SIG-M5 (cell line): ENCODE results near the gene MICB.

Experiments
- DNase-seq: peaks from one replicate; lab custom pipeline; 2025; lab: John Stamatoyannopoulos, UW

MICB gene

DNA sequence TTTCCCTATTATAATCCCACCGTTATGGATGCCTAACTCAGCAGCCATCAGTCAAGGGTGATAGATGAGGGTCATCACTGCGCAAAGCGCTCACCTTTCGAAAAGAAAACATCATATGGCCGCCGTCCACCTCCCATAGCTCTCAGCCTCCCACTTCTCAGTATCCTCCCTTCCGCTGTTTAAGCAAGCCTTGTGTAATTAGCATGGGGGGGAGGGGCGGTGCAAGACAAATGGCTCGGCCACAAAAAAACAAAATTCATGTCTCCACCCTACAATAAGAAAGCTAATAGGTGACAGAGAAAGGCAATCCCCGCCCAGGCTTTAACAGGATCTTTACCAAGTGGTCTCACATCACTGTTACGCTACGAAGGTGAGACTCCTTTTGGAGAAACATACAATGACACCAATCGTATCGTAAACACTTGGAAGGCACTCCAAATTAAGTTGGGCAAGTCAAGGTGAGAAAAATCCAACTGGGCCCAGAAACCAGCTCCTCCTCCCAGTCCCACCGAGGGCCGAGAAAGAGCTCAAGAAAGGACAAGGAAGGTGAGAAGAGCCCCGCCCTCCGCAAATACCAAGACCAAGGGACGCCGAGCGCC lies 43.2 kb downstream of the MICB start:
- no peak for DNase-seq

DNA sequence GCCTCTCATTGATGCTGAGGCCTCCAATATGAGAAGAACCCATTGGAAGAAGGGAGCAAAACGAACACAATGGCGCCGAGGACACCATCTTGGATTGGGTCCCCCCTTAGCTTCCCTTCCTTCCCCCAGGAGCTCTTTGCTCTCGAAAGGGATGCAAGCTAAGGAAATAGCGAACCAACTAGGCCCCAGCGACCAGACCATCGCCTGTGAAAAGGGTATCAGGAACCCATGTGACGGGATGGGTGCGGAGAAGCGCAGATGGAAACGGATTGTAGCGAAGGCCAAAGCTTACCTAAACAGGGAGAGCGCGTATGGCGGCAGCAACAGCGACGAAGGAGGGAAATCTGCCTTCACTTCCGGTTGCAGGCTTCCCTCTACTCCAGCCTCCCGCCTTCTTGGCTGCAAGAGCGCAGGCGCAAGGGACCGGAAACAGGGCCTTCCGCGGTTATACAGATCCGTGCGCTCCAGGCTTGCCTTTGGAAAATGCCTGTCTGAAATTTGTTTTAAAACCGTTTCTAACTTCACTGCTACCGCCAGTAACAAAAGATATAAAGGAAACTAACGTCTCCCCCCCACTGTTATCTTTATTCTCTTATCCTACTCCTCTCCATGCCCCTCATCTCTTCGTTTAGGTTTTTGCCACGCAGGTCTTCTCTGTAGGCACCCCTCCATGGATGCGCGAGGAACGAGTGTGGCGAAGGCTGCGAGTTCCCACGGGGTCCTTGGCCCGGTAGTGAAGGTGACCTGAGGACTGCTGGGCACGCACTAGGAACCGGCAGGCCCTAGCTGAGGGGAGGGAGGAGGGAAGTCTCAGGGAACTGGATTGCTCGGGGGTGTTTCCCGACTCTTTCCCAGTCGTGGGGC lies 43.9 kb downstream of the MICB start, which contains the start of gene DDX39B:
TSS of gene DDX39B (minus strand) at position 346 of the 864 bp plus-strand sequence. CDS start 1,471 bp downstream, outside the sequence.
- DNase-seq, result peak; percentile 78

DNA sequence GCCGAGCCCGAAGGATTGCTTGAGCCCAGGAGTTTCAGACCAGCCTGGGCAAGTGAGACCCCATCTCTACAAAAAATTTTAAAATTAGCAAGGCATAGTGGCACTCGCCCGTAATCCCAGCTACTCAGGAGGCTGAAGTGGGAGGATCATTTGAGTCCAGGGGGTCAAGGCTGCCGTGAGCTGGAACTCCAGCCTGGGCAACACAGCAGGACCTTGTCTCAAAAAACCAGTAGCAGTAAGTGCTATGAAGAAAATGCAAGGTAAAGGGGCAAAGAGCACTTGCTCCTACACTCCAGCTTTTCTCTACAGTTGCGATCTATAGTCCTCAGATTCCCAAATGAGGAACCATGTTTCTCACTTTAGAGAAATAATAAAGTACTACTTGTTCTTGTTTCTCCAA lies 45.7 kb downstream of the MICB start:
- no peak for DNase-seq

DNA sequence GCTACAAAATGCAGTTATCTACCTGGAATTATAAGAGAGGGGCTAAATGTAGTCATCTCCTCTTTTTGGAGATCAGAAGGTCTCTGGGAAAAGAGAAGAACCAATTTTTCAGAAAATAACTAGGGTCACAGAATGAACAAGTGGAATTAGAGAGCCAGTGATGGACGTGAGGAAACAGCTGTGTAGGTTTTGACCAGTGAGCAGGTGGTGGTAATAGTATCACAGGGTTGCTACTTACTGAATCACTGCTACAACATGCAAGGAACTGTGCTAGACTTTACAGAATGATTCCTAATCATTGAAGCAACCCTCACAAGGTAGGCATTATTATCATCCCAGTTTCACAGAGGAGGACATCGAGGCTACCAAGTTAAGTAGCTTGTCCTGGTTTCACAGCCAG lies 46.7 kb downstream of the MICB start:
- no peak for DNase-seq

DNA sequence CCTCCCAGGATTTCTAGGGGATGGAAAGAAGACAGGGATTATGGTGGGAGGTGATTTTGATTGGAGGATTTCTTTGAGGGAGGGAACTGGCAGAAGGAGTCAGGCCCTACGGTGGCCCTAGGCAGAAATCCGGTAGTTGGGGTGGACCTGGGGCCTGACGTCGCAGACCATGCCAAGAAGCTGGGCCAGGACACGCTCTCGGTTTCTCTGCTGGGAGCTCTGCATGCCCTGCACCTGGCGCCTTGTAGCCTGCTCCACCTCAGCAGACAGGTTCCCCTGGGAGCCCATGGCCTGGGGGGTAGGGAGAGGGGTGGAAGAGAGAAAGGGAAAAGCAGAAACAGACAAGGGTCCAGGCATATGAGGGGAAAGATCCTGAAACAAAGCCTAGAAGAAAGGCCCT lies 47.3 kb downstream of the MICB start:
- no peak for DNase-seq

DNA sequence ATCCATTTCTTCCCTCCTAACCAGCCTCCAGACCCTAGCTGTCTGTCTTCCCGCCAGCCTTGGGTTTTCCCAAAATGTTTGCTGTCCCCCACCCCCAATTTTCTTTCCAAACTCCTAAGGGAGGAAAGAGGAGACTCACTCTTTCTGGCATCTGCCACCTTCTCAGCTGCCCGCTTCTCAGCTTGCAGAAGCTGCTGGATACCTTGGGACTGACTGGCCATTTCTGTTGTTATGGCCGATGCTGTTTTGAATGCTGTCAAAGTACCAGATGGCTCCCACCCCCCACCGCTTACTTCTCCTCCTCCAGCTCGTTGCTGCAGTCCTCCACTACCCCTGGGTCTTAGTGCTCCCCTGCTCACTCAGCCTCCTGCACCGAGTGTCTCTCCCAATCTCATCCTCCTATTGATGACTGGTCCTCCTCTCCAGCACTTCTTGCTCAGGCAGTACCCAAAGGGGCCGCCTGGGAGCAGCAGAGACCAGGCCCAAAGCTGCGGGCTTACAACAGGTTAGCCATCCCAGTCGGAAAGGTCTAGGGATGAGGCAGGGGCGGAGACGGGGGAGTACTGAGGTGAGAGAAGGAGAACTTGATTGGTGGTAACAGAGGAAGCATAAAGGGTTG lies 48.5 kb downstream of the MICB start, which contains the start of gene ATP6V1G2:
TSS of gene ATP6V1G2 (minus strand) at position 270 of the 619 bp plus-strand sequence. CDS start at position 221, 49 bp downstream.
- DNase-seq, result peak; percentile 49

DNA sequence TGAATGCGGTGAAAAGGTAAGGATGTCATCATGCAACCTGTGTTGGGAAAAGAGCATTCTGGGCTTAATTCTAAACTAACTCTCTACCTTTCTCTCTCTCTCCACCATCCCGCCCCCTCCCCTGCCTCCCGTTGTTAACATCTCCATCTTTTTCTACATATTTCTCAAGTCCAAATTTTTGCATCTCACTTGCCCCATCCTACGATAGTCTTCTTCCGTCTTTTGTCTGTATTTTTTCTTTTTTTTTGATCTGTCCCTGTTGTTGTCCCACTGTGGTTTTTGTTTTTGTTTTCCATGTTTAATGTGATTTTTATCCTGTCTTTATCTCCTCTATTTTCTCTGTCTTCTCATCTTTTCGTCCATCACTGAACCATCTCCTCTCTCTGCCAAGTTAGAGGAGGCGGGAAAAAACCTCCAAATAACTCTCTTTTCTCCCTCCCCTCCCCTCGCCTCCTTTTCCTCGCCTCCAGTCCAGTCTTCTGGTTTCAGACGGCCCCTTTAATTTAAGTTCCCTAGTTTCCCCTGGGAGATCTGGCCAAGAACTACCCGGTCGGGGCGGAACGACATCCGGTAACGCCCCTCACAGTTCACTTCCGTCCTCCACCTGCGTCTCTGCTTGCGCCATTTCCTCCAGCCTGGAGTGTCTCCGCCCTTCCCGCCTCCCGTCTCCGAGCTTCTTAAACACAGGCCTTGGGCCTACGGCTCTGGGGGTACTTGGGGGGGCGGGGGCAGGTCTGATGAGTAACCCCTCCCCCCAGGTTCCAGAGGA lies 49.2 kb downstream of the MICB start, which contains the start of gene NFKBIL1:
TSS of gene NFKBIL1 (plus strand) at position 651 of the 769 bp plus-strand sequence. CDS start at position 738, 87 bp downstream.
- peak; percentile 95 for DNase-seq

DNA sequence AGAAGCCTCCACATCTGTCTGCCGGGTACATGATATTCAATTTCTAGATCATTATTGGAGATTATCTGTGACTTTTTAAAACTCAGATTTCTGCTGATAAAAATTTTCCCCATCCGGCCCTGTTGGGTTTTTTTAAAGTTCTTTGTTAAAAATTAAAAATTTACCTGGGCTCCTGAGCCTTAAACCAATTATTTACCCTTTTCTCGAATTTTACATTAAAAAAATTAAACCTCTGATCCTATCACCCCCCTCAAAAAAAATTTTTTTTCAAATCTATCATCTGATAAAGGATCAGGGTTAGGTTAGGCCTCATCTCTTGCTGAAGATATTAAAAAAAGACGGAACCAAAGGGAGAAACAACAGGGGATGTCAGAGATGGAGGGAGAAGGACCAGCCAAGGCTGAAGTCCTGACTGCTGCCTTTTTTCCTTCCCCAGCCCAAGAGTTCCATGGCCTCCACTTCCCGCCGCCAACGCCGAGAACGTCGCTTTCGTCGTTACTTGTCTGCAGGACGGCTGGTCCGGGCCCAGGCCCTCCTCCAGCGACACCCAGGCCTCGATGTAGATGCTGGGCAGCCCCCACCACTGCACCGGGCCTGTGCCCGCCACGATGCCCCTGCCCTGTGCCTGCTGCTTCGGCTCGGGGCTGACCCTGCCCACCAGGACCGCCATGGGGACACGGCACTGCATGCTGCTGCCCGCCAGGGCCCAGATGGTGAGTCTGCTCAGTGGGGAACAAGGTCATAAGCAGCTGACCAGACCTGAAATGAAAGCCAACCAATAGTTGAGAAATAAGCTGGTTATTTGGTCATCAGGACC lies 50.0 kb downstream of the MICB start:
- DNase-seq, result no peak

DNA sequence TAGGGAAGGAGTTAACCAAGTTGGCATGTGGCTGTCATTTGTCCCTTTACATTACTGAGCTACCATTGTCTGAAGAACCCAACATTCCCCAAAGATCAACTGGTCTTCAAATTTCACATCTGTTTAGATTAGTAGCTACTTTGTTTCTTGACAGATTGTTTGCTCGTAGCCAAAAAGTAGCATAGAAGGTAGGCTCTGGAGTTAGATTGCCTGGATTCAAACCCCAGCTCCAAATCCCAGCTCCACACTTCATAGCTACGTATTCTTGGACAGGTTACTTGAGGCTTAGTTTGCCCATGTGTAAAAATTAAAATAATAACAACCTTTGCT lies 50.6 kb downstream of the MICB start:
- no peak for DNase-seq

DNA sequence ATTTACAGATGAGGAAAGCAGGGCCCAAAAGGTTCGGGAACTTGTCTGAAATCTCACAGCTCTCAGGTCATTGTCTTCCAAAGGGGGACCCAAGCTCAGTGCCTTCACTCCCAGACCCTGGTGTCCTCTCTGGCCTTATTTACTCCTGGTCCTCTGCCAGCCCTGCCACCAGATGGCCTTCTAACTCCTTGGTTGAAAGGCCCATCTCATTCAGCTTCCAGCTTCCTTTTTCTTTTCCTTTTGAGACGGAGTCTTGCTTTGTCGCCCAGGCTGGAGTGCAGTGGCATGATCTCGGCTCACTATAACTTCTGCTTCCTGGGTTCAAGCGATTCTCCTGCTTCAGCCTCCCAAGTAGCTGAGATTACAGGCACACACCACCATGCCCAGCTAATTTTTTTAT lies 53.4 kb downstream of the MICB start:
- DNase-seq, result peak; percentile 48

DNA sequence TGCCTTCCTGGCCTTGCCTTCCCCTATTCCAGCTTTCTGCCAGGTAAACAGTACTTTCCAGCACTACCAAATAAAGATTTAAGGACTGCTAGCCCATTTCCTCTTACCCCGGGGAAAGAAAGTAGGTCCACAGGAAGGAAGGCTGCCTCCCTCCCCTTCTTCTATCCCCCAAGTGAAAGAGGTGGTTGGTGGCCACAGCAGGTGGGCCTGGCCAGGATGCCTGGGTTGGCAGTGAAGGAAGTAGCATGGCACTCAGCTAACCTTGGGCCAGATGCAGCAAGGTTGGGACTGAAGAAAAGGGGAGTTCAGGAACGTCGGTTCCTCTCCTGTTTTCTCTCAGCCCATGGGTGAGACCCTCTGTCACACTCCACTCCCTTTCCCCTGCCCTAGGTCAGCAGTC lies 58.4 kb downstream of the MICB start:
- no peak for DNase-seq

DNA sequence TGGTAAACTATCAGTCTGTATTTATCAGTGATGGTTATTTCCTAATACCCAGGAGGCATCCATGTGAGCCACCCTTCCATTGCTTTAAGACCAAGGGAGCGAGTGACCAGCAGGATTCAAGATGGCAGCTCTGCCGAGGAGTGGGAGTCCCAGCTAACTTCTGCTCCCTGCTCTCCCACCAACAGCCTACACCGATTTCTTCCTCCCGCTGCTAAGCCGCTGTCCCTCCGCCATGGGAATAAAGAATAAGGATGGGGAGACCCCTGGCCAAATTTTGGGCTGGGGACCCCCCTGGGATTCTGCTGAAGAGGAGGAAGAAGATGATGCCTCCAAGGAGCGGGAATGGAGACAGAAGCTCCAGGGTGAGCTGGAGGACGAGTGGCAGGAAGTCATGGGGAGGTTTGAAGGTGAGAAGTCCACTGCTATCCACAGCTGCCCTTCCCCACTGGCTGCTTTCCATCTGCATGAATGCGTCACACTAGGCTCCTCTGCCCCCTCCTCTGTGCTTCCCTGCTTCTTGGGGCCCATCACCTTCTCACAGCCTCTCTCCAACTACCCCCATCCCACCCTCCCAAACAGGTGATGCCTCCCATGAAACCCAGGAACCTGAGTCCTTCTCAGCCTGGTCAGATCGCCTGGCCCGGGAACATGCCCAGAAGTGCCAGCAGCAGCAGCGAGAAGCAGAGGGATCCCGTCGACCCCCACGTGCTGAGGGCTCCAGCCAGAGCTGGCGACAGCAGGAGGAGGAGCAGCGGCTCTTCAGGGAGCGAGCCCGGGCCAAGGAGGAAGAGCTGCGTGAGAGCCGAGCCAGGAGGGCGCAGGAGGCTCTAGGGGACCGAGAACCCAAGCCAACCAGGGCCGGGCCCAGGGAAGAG lies 59.7 kb downstream of the MICB start:
- no peak for DNase-seq

DNA sequence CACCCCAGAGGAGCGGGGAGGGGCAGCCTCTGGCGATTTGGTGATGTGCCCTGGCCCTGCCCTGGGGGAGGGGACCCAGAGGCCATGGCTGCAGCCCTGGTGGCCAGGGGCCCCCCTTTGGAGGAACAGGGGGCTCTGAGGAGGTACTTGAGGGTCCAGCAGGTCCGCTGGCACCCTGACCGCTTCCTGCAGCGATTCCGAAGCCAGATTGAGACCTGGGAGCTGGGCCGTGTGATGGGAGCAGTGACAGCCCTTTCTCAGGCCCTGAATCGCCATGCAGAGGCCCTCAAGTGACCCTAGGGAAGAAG lies 60.3 kb downstream of the MICB start:
- no peak for DNase-seq

DNA sequence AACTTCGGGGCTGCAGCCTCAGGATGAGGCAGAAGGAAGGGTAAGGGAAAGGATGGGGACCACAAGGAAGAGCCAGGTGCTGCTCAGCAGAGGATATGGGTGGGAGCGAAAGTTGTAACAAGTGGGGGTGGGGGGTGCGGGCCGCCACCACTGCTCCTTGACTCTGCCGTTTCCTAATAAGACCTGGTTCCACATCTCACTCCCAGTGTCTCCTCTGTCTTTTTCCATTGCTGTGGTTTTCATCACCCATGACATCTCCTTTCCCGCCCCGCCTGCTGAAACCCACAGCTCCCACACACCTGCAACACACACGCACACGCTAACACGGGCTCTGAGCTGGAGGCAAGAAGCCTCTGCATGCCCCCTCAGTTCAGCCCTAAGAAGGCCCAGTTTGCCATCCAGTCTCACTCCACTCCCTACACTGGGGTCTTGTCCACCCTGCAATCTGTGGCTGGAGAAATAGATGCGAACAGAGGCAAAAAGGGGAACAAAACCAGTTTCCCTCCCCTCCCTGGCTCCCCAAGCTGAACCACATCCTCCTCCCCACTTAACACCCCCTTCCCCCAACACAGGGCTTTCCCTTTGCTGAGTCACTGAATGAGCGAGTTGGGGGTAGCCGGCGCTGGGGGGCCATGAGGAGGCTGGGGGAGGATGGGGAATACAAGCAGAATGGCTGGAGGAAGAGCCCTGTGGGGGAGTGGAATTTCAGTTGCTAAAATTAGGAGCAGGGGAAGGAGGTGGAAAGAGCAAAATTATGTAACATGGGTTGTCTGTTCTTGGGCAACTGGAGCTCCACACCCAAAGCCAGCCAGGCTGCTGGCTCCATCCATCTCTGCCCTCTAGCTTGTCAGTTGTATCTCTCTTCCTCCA lies 60.9 kb downstream of the MICB start:
- peak; percentile 97 for DNase-seq

DNA sequence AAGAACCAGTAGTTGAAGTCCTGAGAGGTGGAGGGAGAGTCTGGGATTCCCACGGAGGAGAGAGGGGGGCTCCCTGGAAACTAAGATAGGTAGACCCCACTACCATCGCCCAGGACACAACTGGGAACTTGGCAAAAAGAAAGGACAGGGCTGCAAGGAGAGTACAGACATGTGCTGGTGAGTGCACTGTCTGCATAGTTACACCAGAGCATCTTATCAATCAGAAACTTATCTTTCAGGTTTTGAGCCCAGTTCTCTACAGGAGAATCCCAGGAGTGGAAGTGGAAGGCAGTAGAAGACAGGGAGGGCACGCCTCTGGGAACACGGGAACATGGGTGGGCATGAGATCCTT lies 61.6 kb downstream of the MICB start:
- no peak for DNase-seq

DNA sequence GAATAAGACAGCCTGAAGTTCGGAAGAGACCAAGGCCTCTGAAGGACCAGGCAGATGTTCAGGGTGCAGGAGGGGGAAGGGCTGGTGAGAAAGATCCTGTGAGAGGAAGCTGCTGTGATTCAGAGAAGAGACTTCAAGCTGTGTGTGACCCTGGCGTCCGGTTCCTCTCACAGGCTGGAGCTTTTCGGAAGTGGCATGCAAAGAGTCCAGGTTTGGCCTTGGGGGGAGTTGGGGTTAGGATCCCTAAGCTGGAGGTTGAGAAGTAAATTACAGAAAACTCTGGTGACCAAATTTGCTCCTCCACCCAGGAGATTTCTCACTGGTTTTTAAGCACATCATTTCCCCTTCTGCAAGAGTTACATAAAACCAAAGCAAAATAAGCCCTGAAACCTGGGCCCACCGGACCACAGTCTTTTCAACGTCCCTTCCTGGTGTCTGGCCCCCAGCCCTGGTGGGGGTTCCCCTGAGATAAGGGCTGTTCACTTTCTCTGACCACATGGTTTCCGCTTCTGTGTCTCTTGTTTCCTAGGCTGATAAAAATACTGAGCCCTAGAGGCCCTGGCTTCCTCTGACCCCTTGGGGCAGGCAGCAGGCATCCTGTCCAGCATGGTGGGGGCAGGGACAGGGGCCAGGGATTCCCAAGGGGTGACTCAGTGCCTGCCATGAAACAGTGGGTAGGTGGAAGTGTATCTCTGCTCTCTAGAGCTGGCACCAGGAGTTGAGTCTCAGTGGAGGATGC lies 62.2 kb downstream of the MICB start:
- DNase-seq, result peak; percentile 47

DNA sequence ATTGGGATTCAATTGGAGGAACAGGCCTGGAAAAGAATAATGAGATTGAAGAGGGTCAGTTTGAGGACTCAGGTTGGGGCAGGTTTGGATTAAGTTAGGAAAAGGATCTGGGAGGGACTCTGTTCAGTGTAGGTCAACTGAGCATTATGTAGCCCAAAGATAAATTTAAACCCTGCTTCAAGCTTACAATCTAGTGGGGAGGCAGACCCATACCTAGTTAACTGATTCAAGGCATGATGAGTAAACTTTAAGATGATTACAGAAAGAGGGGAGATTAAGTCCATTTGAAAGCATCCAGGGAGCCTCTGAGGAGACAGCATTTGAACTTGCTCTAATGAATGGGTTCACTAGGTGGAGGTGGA lies 62.7 kb downstream of the MICB start:
- no peak for DNase-seq
